Loucy (cell line): ENCODE results near the gene HPS1.

ENCODE experiments used
- EZH2phosphoT487 ChIP-seq: fragments of 200-600 bp; IDR thresholded peaks from 2 replicates; pipeline ENCODE4 v1.6.1; 2018; ENCODE audit warnings: antibody characterized with exemption, mild to moderate bottlenecking, moderate library complexity, borderline replicate concordance
- TF ChIP-seq, protein P1 (sequence below): fragments of 200-600 bp; sonication (generic); conservative IDR thresholded peaks from 2 replicates; pipeline ENCODE4 v1.5.1; 2014; ENCODE audit warnings: mild to moderate bottlenecking, antibody characterized with exemption, low read length

- TF ChIP-seq, protein P1, sequence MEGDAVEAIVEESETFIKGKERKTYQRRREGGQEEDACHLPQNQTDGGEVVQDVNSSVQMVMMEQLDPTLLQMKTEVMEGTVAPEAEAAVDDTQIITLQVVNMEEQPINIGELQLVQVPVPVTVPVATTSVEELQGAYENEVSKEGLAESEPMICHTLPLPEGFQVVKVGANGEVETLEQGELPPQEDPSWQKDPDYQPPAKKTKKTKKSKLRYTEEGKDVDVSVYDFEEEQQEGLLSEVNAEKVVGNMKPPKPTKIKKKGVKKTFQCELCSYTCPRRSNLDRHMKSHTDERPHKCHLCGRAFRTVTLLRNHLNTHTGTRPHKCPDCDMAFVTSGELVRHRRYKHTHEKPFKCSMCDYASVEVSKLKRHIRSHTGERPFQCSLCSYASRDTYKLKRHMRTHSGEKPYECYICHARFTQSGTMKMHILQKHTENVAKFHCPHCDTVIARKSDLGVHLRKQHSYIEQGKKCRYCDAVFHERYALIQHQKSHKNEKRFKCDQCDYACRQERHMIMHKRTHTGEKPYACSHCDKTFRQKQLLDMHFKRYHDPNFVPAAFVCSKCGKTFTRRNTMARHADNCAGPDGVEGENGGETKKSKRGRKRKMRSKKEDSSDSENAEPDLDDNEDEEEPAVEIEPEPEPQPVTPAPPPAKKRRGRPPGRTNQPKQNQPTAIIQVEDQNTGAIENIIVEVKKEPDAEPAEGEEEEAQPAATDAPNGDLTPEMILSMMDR = no peak
- TF ChIP-seq EZH2phosphoT487 = no peak
These were observed 34.7 kb upstream of the HPS1 start for GRCh38 chr10:98481404-98481945.
